Endothelial cell (in vitro differentiated cells): ENCODE results near the gene RANBP3. TPM values are rescaled to one million over a fixed set of nuclear protein-coding genes. Genes with fewer than 3 reads are reported as not detected.
A peak's percentile ranks its signal among the peaks of the same experiment; 100 is the strongest.

Experiments
- DNase-seq: peaks from one replicate; pipeline ENCODE4 v3.0.0; 2021; ENCODE audit warnings: low spot score
- H3K27ac Mint-ChIP-seq: one replicate; pipeline ENCODE4 v1.8.0; 2021; ENCODE audit warnings: mixed read lengths, inconsistent platforms; ENCODE audit not compliant: unreplicated experiment
- H3K27me3 Mint-ChIP-seq: one replicate; pipeline ENCODE4 v1.8.0; 2021; ENCODE audit warnings: mild to moderate bottlenecking, moderate library complexity, mixed read lengths, inconsistent platforms; ENCODE audit not compliant: unreplicated experiment
- H3K36me3 Mint-ChIP-seq: one replicate; pipeline ENCODE4 v1.8.0; 2021; ENCODE audit warnings: mild to moderate bottlenecking, low read depth, mixed read lengths, inconsistent platforms; ENCODE audit not compliant: unreplicated experiment
- H3K4me1 Mint-ChIP-seq: one replicate; pipeline ENCODE4 v1.8.0; 2021; ENCODE audit warnings: mild to moderate bottlenecking, mixed read lengths, inconsistent platforms; ENCODE audit not compliant: unreplicated experiment
- H3K4me3 Mint-ChIP-seq: one replicate; pipeline ENCODE4 v1.8.0; 2021; ENCODE audit warnings: mild to moderate bottlenecking, mixed read lengths, inconsistent platforms; ENCODE audit not compliant: unreplicated experiment
- H3K9me3 Mint-ChIP-seq: one replicate; pipeline ENCODE4 v1.8.0; 2021; ENCODE audit warnings: mixed read lengths, inconsistent platforms; ENCODE audit not compliant: unreplicated experiment
- total RNA-seq: library from RNA; stranded (reverse); fragmentation: NEBNext Ultra II Directional; extraction: Animal tissue kit (Norgen Biotek cat#: 25700); gene quantifications from one replicate; pipeline ENCODE4 v1.2.1, GENCODE V29; 2021; ENCODE audit not compliant: unreplicated experiment
- TF ChIP-seq, protein P1 (sequence below): fragments of 200-600 bp; sonication (generic); IDR thresholded peaks from one replicate; pipeline ENCODE4 v1.5.0; 2021; ENCODE audit warnings: antibody characterized with exemption; ENCODE audit not compliant: unreplicated experiment

Gene RANBP3
- total RNA-seq, 1 donor from 2014 or later: 69.5 TPM

DNA sequence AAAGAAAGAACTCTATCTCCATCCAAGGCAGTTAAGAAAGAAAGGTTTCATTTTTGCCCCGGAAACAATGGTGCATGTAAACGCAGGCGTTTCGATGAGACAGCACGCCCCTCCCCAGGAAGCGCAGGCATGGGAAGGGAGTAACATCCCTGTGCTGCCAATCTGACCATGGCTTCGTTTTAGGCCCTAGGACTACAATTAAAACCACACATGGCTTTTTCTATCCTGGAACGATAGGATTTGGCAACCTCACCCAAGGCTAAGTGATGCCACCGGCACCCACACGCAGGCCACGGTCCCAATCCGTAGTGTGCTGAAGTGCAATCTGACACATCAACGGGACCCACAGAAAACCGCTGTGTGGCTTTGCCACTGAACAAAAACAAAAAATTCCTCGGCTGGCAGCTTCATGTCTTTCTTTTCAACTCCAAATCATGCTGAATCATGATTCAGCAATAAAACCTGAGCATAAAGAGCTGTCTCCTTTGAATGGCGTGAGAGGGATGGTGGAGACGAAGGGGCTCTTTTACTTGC, 24.2 kb downstream of the RANBP3 start:
- TF ChIP-seq, protein P1, sequence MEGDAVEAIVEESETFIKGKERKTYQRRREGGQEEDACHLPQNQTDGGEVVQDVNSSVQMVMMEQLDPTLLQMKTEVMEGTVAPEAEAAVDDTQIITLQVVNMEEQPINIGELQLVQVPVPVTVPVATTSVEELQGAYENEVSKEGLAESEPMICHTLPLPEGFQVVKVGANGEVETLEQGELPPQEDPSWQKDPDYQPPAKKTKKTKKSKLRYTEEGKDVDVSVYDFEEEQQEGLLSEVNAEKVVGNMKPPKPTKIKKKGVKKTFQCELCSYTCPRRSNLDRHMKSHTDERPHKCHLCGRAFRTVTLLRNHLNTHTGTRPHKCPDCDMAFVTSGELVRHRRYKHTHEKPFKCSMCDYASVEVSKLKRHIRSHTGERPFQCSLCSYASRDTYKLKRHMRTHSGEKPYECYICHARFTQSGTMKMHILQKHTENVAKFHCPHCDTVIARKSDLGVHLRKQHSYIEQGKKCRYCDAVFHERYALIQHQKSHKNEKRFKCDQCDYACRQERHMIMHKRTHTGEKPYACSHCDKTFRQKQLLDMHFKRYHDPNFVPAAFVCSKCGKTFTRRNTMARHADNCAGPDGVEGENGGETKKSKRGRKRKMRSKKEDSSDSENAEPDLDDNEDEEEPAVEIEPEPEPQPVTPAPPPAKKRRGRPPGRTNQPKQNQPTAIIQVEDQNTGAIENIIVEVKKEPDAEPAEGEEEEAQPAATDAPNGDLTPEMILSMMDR: no peak
- Mint-ChIP-seq H3K4me1 (peaks cover 60% of the 10 kb centered on the region), H3K27me3 (peaks cover 7% of the 10 kb centered on the region), H3K9me3 (no peaks in the 10 kb centered on the region), H3K27ac (no peak overlapping the region), H3K36me3 (peaks cover 10% of the 10 kb centered on the region), H3K4me3 (no peak overlapping the region)
- DNase-seq: no peak

DNA sequence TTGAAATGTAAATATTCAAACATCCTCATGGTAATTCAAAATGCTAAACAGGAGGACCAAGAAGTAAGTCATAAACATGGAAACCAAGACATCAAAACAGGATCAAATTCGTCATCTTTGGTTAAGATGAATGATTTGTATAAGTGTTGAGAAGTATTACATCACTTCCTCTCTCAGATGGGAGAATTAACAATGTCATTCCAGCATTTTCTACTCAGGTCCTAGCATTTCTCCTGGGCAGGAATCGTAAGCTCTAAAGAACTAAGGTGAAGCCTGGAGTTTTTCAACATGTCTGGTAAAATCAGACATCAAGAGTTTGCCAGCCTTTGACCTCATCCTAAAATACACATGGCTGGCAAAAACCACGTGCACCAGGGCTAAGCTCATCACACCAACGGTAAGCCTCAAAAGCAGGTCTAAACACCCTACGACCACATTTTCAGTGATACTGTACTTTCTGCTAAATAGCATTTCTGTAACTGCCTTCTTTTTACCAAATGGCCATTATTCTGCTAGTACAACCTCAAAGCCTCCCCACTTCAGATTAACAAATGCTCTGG, 24.8 kb downstream of the RANBP3 start:
- Mint-ChIP-seq H3K27me3 (peaks cover 7% of the 10 kb centered on the region), H3K4me3 (peak overlapping the region; percentile 25), H3K27ac (peak overlapping the region; percentile 48), H3K9me3 (no peaks in the 10 kb centered on the region), H3K36me3 (peaks cover 9% of the 10 kb centered on the region), H3K4me1 (peaks cover 64% of the 10 kb centered on the region)
- DNase-seq: no peak
- TF ChIP-seq, protein P1: no peak

DNA sequence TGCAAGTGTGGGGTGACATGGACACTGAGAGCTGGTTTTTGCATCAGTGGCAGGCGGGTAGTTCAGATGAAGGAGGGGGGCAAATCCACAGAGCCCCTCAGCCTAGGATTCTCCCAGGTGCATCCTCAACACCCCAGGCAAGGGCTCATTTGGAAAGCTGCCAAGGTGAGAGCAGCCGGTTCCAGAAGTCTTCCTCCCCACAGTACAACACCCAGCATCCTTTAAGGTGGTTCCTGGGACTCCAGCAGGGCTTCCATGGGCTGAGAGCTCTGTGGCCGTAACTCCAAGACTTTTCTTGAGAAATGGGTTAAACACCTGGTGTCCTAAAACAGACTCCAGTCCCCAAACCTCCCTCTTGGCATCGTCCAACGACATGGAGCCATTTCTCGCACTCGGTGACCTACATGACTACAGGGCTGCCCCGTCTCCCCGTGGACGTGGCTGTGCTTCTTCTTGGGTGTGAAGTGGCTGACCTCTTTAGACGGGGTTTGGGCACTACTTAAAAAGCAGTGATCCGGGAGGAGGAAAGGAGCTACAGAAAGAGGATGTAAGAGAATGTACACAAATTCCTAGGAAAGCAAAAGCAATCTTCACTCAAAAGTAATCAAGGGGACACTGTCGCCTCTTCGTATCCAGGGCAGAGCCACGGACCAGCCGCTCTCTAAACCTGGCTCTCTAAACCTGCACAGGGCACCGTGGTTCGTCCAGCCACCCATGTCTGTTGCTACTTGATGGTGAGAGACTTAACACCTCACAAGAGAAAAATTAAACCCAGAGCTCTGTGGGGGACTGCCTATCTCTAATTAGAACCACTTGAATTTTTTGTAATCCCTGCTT, 25.5 kb downstream of the RANBP3 start:
- TF ChIP-seq, protein P1: no peak
- peak overlapping the region; percentile 25 for H3K4me3 Mint-ChIP-seq
- no peak for DNase-seq
- peak overlapping the region; percentile 48 for H3K27ac Mint-ChIP-seq
- H3K4me1 Mint-ChIP-seq: peaks cover 68% of the 10 kb centered on the region
- H3K9me3 Mint-ChIP-seq: no peaks in the 10 kb centered on the region
- peaks cover 7% of the 10 kb centered on the region for H3K27me3 Mint-ChIP-seq
- H3K36me3 Mint-ChIP-seq: peaks cover 6% of the 10 kb centered on the region

DNA sequence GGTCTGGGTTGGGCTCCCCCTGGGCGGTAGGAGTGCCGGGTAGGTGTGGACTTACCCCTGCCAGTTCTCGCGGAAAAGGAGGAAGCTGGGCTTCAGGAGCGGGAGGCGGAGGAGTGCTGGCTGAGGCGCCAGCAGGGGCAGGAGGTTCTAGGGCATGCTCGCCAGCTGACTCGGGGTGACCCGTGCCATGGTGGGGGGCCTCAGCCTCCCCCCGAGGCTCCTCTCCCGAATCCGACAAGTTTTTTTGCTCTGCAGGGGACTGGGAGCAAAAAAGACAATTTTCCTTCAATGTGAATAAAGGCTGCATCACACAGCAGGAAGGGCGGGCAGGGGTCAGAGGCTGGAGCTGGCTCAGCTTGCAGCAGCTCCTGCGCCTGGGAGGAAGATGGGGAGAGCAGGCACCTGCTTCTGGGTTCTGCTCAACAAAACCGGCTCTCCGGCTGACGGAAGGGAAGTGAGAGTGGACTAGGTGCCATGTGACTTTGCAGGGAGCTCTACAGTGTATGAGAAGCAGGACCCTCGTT, 26.5 kb downstream of the RANBP3 start:
- Mint-ChIP-seq H3K27ac (peak overlapping the region; percentile 64), H3K4me1 (peaks cover 72% of the 10 kb centered on the region), H3K9me3 (no peaks in the 10 kb centered on the region), H3K27me3 (peaks cover 5% of the 10 kb centered on the region), H3K36me3 (peaks cover 6% of the 10 kb centered on the region), H3K4me3 (peak overlapping the region; percentile 51)
- TF ChIP-seq, protein P1: no peak
- no peak for DNase-seq
